Heart right ventricle (tissue), 16 donors: ENCODE measurements around the gene LEMD2. TPM values are rescaled to one million over a fixed set of nuclear protein-coding genes. Genes with fewer than 3 reads are reported as not detected.
A peak's percentile ranks its signal among the peaks of the same experiment; 100 is the strongest.

Experiments used
- ATAC-seq, 8 donors: fragments of 200-7000 bp; cut with Tn5 transposase; one replicate each; pipeline ENCODE4 v1.9.1; 2020; ENCODE audit warnings: mild to moderate bottlenecking in 8 of 8, moderate library complexity in 8 of 8, moderate number of reproducible peaks in 1 of 8
- DNase-seq, 2 donors: peaks; one replicate each; pipeline ENCODE4 v3.0.0-alpha.2; 2020
- H3K27ac ChIP-seq, 10 donors: fragments of 200-600 bp; sonication (generic) in 2 of 10; one replicate each; pipeline versions ENCODE4 v1.5.0 to v1.8.0; 2020 to 2022; ENCODE audit warnings: mild to moderate bottlenecking in 3 of 10
- H3K27me3 ChIP-seq, 7 donors: fragments of 200-600 bp; one replicate each; pipeline ENCODE4 v1.8.0; 2021 to 2022; ENCODE audit warnings: mild to moderate bottlenecking in 2 of 7
- H3K36me3 ChIP-seq, 9 donors: fragments of 200-600 bp; sonication (generic) in 1 of 9; one replicate each; pipeline versions ENCODE4 v1.5.0 to v1.8.0; 2020 to 2022; ENCODE audit warnings: mild to moderate bottlenecking in 2 of 9
- H3K4me1 ChIP-seq, 9 donors: fragments of 200-600 bp; sonication (generic) in 1 of 9; one replicate each; pipeline versions ENCODE4 v1.5.0 to v1.8.0; 2020 to 2022; ENCODE audit warnings: mild to moderate bottlenecking in 4 of 9
- H3K4me3 ChIP-seq, 10 donors: fragments of 200-600 bp; sonication (generic) in 2 of 10; one replicate each; pipeline versions ENCODE4 v1.5.0 to v1.8.0; 2020 to 2022; ENCODE audit warnings: mild to moderate bottlenecking in 7 of 10, moderate library complexity in 2 of 10
- H3K9me3 ChIP-seq, 11 donors: fragments of 200-600 bp in 10 of 11; sonication (generic) in 2 of 11; one replicate each; pipeline versions ENCODE4 v1.5.0 to v1.8.0; 2013 to 2022; ENCODE audit warnings: mild to moderate bottlenecking in 2 of 11, control low read depth in 1 of 11, moderate library complexity in 1 of 11
- WGBS, 2 donors: extraction: QIAGEN DNeasy Blood & Tissue Kit; methylation state at CpG; one replicate each; pipeline ENCODE4 v1.1.7; 2013; ENCODE audit warnings: inconsistent platforms in 1 of 2; 5-methylcytosine and 5-hydroxymethylcytosine counted together
- intact Hi-C, 10 donors: fragments of 100-400 bp; cut with DNase I; formaldehyde crosslinking; loops; one replicate each; pipeline versions ENCODE4 v1.11.1 to v1.14.2; 2022
- polyA plus RNA-seq, 2 donors: library from polyadenylated mRNA; stranded (reverse); fragments of 200-250 nt; gene quantifications; one replicate each; pipeline ENCODE4 v1.2.3, GENCODE V29; 2013
- total RNA-seq, 10 donors: library from RNA; stranded (reverse); fragmentation: NEBNext Ultra II Directional in 3 of 10; extraction: Animal tissue kit (Norgen Biotek cat#: 25700) in 3 of 10; gene quantifications; one replicate each; pipeline versions ENCODE4 v1.2.1 to v1.2.4, GENCODE V29; 2021 to 2023
- TF ChIP-seq, protein P1 (sequence below), 9 donors: fragments of 200-600 bp; sonication (generic) in 2 of 9; IDR thresholded peaks; one replicate each; pipeline versions ENCODE4 v1.5.0 to v1.8.0; 2021 to 2022; ENCODE audit warnings: antibody characterized with exemption in 9 of 9, mild to moderate bottlenecking in 5 of 9, moderate library complexity in 1 of 9
- donor health status: Arrhythmogenic right ventricular cardiomyopathy.
- donor health status: ischemic (EF 13 %, LVEDD 7.1; RV severe dilation, severe dysfunction).
- donor health status: healthy with polysubstance abuse.
- donor health status: DM: no; HTN: yes; CAD: no.
- donor health status: DM: no; HTN: no; CAD: no.
- donor health status: ischemic (EF 25% LVEDD 6.9; RV normal size, moderate dysfunction).
- donor health status: ischemic (EF 25% LVEDD 5.7; RV mildly dilated, moderate dysfunction).
- donor health status: healthy.
- donor health status: DM: yes; HTN: yes; CAD: no.
- donor health status: Ischemic cardiomyopathy.
- donor health status: ischemic (EF 35%, LVEDD 5.7; RV mildly dilated, moderate dysfunction).
- donor health status: nonischemic (EF 11% LVEDD 7.7; RV severe dilation, severe dysfunction).
- donor health status: DM: yes; HTN: yes; CAD: no.
- donor health status: PGD.
- donor health status: ischemic (EF 29% LVEDD 5.4; RV normal size, mild dysfunction).
- donor health status: nonischemic (EF 23%, LVEDD 6.1; RV moderate dilation, normal function).

LEMD2 gene
- total and polyA plus RNA-seq, 12 donors: 18.5 to 45.9 (median 27.0) TPM

DNA sequence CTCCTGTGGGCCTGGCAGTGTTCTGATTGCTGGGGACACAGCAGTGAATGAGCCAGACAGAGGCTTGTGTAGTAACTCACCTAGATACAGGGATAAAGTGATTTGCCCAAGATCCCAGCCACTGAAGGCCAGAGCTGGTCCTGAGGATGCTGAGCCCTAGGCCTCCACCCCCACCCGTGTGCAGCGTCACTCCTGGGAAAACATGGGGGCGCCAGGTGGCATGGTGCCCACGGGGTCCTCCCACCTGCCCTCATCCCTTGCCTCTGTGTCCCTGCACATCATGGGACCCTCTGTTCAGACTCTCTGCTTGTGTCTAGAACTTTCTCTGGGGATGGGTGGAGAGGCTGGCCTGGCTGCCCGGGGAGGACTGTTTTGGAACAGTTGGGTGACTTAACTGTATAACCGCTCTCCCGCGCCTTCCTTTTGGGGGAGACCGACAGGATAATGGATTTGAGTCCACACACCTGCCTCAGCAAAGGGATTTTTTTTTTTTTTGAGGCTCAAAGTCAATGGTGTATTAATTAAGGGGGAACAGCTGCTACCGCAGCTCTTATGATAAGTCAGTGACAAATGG lies 19.6 kb downstream of the LEMD2 start:
- 74 to 77% methylated on average over 10 of the region's 10 CpGs for WGBS, 2 donors
- Histone ChIP-seq H3K36me3 (peaks cover 0 to 25% (median 12%) of the 10 kb centered on the region in 9 donors), H3K9me3 (peaks cover 0 to 5% (median 0%) of the 10 kb centered on the region in 11 donors), H3K4me3 (no peak overlapping the region), H3K27me3 (peaks cover 0 to 3% (median 0%) of the 10 kb centered on the region in 7 donors), H3K4me1 (peaks cover 11 to 42% (median 26%) of the 10 kb centered on the region in 9 donors), H3K27ac (no peak overlapping the region)
- intact Hi-C loops: loop anchor here in 4 of 10 donors (2.0 to 10.0 kb wide), 5 partner anchors 185 to 388 kb away; partner anchors contain the start of gene BAK1 (in 2 of the 4)
- ATAC-seq (no peak), DNase-seq (no peak)
- TF ChIP-seq, protein P1, sequence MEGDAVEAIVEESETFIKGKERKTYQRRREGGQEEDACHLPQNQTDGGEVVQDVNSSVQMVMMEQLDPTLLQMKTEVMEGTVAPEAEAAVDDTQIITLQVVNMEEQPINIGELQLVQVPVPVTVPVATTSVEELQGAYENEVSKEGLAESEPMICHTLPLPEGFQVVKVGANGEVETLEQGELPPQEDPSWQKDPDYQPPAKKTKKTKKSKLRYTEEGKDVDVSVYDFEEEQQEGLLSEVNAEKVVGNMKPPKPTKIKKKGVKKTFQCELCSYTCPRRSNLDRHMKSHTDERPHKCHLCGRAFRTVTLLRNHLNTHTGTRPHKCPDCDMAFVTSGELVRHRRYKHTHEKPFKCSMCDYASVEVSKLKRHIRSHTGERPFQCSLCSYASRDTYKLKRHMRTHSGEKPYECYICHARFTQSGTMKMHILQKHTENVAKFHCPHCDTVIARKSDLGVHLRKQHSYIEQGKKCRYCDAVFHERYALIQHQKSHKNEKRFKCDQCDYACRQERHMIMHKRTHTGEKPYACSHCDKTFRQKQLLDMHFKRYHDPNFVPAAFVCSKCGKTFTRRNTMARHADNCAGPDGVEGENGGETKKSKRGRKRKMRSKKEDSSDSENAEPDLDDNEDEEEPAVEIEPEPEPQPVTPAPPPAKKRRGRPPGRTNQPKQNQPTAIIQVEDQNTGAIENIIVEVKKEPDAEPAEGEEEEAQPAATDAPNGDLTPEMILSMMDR (IDR thresholded peaks at IDR 0.05): no peak

DNA sequence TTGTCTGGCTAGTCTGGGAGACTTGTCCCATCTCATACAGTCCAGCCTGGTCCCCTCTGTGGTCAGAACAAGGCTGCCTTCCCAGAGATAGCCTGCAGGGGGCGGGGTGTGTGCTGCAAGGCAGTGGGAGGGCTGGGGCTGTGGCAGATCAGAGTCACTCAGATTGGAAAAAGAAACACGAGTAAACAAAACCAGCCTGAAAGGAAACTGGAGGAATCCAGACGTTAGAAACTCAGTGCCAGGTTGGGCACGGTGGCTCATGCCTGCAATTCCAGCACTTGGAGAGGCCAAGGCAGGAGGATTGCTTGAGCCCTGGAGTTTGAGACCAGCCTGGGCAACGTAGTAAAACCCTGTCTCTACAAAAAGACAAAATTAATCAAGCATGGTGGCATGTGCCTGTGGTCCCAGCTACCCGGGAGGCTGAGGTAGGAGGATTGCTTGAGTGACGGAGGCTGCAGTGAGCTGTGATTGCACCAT lies 20.2 kb downstream of the LEMD2 start:
- Histone ChIP-seq H3K9me3 (peaks cover 0 to 5% (median 0%) of the 10 kb centered on the region in 11 donors), H3K27ac (no peak overlapping the region), H3K4me3 (no peak overlapping the region), H3K27me3 (peaks cover 0 to 3% (median 0%) of the 10 kb centered on the region in 7 donors), H3K4me1 (peaks cover 11 to 42% (median 26%) of the 10 kb centered on the region in 9 donors), H3K36me3 (peaks cover 0 to 18% (median 9%) of the 10 kb centered on the region in 9 donors)
- TF ChIP-seq, protein P1 (IDR thresholded peaks at IDR 0.05): peak; percentile 65 to 86 (median 82)
- peak; percentile 53 to 76 (median 64) for ATAC-seq
- WGBS, 2 donors: 33 to 37% methylated on average over 7 of the region's 7 CpGs
- intact Hi-C loops: loop anchor here in 5 of 10 donors (1.0 to 10.0 kb wide), 6 partner anchors 184 to 389 kb away; partner anchors contain the start of gene BAK1 (in 2 of the 5)
- peak; percentile 77 to 81 for DNase-seq

DNA sequence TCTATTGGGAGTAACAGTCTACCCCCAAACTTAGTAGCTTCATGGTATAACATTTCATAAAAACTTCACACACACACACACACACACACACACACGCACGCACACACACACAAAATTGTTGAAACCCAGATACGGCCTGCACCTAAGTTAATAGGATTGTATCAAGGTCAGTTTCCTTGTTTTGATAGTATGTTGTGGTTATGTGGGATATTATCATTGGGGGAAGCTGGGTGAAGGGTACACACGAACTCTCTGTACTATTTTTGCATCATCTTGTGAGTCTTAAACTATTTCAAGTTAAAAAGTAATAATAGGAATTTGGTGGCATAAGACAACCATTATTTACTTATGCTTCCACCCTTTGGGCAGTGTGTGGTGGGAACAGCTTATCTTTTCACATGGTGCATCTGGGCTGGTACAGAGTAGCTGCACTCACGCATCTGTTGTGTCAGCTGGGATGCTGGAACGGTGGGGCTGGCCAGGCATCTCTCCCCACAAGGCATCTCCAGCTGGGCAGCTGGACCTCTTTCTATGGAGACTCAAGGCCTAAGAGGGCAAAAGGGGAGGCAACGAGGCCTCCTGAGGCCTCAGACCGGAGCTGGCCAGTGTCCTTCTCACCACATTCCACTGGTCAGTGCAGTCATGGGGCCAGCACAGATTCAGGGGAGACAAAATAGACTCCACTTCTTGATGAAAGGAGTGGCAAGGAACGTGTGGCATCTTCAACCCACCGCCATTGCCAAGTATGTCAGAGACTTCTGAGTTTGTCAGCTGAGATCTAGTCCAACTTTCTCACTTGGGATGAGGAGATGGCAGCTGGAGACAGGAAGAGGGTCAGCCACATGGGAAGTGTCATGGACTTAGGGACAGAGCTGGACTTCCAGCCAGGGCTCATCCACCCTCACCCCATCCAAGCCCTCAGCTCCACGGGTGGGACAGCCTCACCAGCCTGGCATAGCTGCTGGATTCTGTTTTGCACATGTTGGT lies 21.7 kb downstream of the LEMD2 start:
- TF ChIP-seq, protein P1 (IDR thresholded peaks at IDR 0.05): no peak
- Histone ChIP-seq H3K36me3 (peaks cover 0 to 3% (median under 1%) of the 10 kb centered on the region in 9 donors), H3K4me1 (peaks cover 11 to 40% (median 26%) of the 10 kb centered on the region in 9 donors), H3K27me3 (peaks cover 0 to 3% (median 0%) of the 10 kb centered on the region in 7 donors), H3K4me3 (no peak overlapping the region), H3K9me3 (peaks cover 0 to 5% (median 0%) of the 10 kb centered on the region in 11 donors), H3K27ac (no peak overlapping the region)
- WGBS, 2 donors: 77 to 79% methylated on average over 11 of the region's 11 CpGs
- intact Hi-C loops: loop anchor here in 3 of 10 donors (5.0 to 10.0 kb wide), 4 partner anchors 182 to 390 kb away; partner anchors contain the start of gene BAK1 (in 2 of the 3)
- ATAC-seq (no peak), DNase-seq (no peak)

GRCh38 chr6:33765368-33765767 lies 23.6 kb downstream of the LEMD2 start:
- ATAC-seq (no peak), DNase-seq (no peak)
- Histone ChIP-seq H3K36me3 (no peaks in the 10 kb centered on the region), H3K27ac (no peak overlapping the region), H3K4me3 (no peak overlapping the region), H3K4me1 (peaks cover 2 to 37% (median 23%) of the 10 kb centered on the region in 9 donors), H3K27me3 (peaks cover 0 to 3% (median 0%) of the 10 kb centered on the region in 7 donors), H3K9me3 (peaks cover 0 to 5% (median 0%) of the 10 kb centered on the region in 11 donors)
- 93 to 94% methylated on average over 9 of the region's 9 CpGs for WGBS, 2 donors
- intact Hi-C loops: loop anchor here in 3 of 10 donors (5.0 to 10.0 kb wide), 4 partner anchors 181 to 392 kb away; partner anchors contain the start of gene BAK1 (in 2 of the 3)
- TF ChIP-seq, protein P1 (IDR thresholded peaks at IDR 0.05): no peak
